Astrocyte (in vitro differentiated cells and primary cell): ENCODE data around the gene ZDHHC8. TPM values are rescaled to one million over a fixed set of nuclear protein-coding genes. Genes with fewer than 3 reads are reported as not detected.

Experiments
- DNase-seq: peaks from one replicate; pipeline ENCODE4 v3.0.0-alpha.2; 2010; ENCODE audit warnings: low read depth
- FAIRE-seq: peaks from 2 replicates; lab custom pipeline; 2011; peaks lifted over from hg19 to GRCh38; lab: Jason Lieb, UNC
- H2AFZ ChIP-seq: 2 replicates; pipeline ENCODE4 v1.6.0; 2012; ENCODE audit warnings: low read depth, low read length, inconsistent platforms
- H3K27ac ChIP-seq: 2 replicates; pipeline ENCODE4 v1.5.1; 2011; ENCODE audit warnings: low read depth, low read length, inconsistent platforms
- H3K27me3 ChIP-seq: 2 replicates; pipeline ENCODE4 v1.6.0; 2011; ENCODE audit warnings: low read length, inconsistent platforms; ENCODE audit not compliant: insufficient read depth
- H3K36me3 ChIP-seq: 2 replicates; pipeline ENCODE4 v1.5.1; 2011; ENCODE audit warnings: low read length, inconsistent platforms; ENCODE audit not compliant: insufficient read depth
- H3K4me1 ChIP-seq: 2 replicates; pipeline ENCODE4 v1.5.1; 2011; ENCODE audit warnings: low read length, inconsistent platforms; ENCODE audit not compliant: insufficient read depth
- H3K4me2 ChIP-seq: 2 replicates; pipeline ENCODE4 v1.6.0; 2012; ENCODE audit warnings: low read length, inconsistent platforms
- H3K4me3 ChIP-seq: 2 replicates; pipeline ENCODE4 v1.5.1; 2011; ENCODE audit warnings: low read depth, mild to moderate bottlenecking, low read length, inconsistent platforms; ENCODE audit not compliant: insufficient read depth
- H3K79me2 ChIP-seq: 2 replicates; pipeline ENCODE4 v1.6.0; 2012; ENCODE audit warnings: mild to moderate bottlenecking, low read length, inconsistent platforms; ENCODE audit not compliant: insufficient read depth
- H3K9ac ChIP-seq: 2 replicates; pipeline ENCODE4 v1.6.0; 2012; ENCODE audit warnings: mild to moderate bottlenecking, low read length, inconsistent platforms
- H3K9me3 ChIP-seq: 2 replicates; pipeline ENCODE4 v1.5.1; 2012; ENCODE audit warnings: low read depth, mild to moderate bottlenecking, low read length, inconsistent platforms; ENCODE audit not compliant: insufficient read depth
- H4K20me1 ChIP-seq: 2 replicates; pipeline ENCODE4 v1.6.0; 2012; ENCODE audit warnings: low read length, inconsistent platforms; ENCODE audit not compliant: insufficient read depth
- H3K27ac Mint-ChIP-seq: one replicate; pipeline ENCODE4 v1.8.0; 2021; ENCODE audit warnings: mild to moderate bottlenecking, mixed read lengths; ENCODE audit not compliant: unreplicated experiment
- H3K27me3 Mint-ChIP-seq: one replicate; pipeline ENCODE4 v1.8.0; 2021; ENCODE audit warnings: low read depth, mixed read lengths; ENCODE audit not compliant: unreplicated experiment
- H3K36me3 Mint-ChIP-seq: one replicate; pipeline ENCODE4 v1.8.0; 2021; ENCODE audit warnings: low read depth, mixed read lengths; ENCODE audit not compliant: unreplicated experiment
- H3K4me1 Mint-ChIP-seq: one replicate; pipeline ENCODE4 v1.8.0; 2021; ENCODE audit warnings: low read depth, mixed read lengths; ENCODE audit not compliant: unreplicated experiment
- H3K4me3 Mint-ChIP-seq: one replicate; pipeline ENCODE4 v1.8.0; 2021; ENCODE audit warnings: mild to moderate bottlenecking, moderate library complexity, mixed read lengths; ENCODE audit not compliant: unreplicated experiment
- H3K9me3 Mint-ChIP-seq: one replicate; pipeline ENCODE4 v1.8.0; 2021; ENCODE audit warnings: mild to moderate bottlenecking, mixed read lengths; ENCODE audit not compliant: unreplicated experiment
- EZH2 ChIP-seq: IDR thresholded peaks from 2 replicates; pipeline ENCODE4 v1.6.1; 2012; ENCODE audit warnings: mild to moderate bottlenecking, low read length, inconsistent platforms; ENCODE audit not compliant: insufficient read depth
- total RNA-seq: library from RNA; stranded (reverse); gene quantifications from 2 replicates; pipeline ENCODE4 v1.2.1, GENCODE V29; 2021
- TF ChIP-seq, protein P1 (sequence below): IDR thresholded peaks from 2 replicates; pipeline ENCODE4 v1.5.1; 2011; ENCODE audit warnings: low read depth, mild to moderate bottlenecking, inconsistent platforms, low read length, moderate library complexity; ENCODE audit not compliant: insufficient read depth

Gene ZDHHC8
- total RNA-seq, 1 donor from 2014 or later = 88.3 TPM

DNA sequence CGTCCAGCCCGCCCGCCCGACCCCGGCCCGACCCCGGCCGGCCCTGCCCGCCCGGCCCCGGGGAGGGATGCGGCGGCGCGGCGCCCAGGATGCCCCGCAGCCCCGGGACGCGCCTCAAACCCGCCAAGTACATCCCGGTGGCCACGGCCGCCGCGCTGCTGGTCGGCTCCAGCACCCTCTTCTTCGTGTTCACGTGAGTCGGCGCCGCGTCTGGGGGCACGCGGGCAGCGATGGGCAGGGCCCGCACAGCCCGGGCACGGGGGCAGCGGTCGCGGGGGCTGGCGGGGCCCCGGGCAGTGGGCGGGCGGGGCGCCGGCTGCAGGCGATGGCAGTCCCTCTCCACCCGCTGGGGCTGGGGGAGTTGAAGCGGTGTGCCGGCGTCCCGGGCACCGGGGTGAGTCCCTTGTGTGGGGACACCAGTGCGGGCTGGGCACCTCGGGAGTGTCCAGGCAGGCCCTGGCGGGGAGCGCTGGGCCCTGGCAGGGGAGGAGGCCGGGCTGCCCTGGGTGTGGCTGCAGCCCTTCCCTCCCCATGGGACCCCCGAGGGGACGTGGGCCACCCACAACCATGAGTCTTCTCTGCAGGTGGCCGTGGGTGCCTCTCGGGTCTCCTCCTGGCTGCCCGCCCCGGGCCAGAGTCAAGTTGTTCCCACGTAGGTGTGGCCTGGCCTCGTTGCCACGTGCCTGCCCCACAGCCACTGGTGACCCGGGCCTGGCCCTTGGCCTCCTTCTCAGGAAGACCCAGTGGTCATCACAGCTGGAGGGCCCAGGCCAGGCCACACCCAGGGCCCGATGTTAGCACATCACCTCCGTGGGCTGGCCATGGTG lies 468 bp downstream of the ZDHHC8 start:
- H3K4me2 ChIP-seq = peak overlapping the region; percentile 97
- Mint-ChIP-seq H3K27me3 (no peaks in the 10 kb centered on the region), H3K36me3 (peaks cover 6% of the 10 kb centered on the region), H3K4me1 (peaks cover 6% of the 10 kb centered on the region), H3K4me3 (peak overlapping the region; percentile 84), H3K9me3 (no peaks in the 10 kb centered on the region), H3K27ac (no peak overlapping the region)
- H3K4me3 ChIP-seq = peak overlapping the region; percentile 69
- FAIRE-seq = no peak
- no peak for DNase-seq
- peak overlapping the region; percentile 82 for H3K9ac ChIP-seq
- peaks cover 46% of the 10 kb centered on the region for H4K20me1 ChIP-seq
- no peak for TF ChIP-seq EZH2
- TF ChIP-seq, protein P1, sequence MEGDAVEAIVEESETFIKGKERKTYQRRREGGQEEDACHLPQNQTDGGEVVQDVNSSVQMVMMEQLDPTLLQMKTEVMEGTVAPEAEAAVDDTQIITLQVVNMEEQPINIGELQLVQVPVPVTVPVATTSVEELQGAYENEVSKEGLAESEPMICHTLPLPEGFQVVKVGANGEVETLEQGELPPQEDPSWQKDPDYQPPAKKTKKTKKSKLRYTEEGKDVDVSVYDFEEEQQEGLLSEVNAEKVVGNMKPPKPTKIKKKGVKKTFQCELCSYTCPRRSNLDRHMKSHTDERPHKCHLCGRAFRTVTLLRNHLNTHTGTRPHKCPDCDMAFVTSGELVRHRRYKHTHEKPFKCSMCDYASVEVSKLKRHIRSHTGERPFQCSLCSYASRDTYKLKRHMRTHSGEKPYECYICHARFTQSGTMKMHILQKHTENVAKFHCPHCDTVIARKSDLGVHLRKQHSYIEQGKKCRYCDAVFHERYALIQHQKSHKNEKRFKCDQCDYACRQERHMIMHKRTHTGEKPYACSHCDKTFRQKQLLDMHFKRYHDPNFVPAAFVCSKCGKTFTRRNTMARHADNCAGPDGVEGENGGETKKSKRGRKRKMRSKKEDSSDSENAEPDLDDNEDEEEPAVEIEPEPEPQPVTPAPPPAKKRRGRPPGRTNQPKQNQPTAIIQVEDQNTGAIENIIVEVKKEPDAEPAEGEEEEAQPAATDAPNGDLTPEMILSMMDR = no peak
- no peaks in the 10 kb centered on the region for H3K27me3 ChIP-seq
- peak overlapping the region; percentile 34 for H2AFZ ChIP-seq
- H3K27ac ChIP-seq = no peak overlapping the region
- no peaks in the 10 kb centered on the region for H3K36me3 ChIP-seq
- peaks cover 8% of the 10 kb centered on the region for H3K4me1 ChIP-seq
- H3K9me3 ChIP-seq = no peaks in the 10 kb centered on the region
- H3K79me2 ChIP-seq = peaks cover 52% of the 10 kb centered on the region

GRCh38 chr22:20132686-20133246 lies 1.2 kb downstream of the ZDHHC8 start:
- Mint-ChIP-seq H3K27me3 (no peaks in the 10 kb centered on the region), H3K36me3 (peaks cover 5% of the 10 kb centered on the region), H3K9me3 (no peaks in the 10 kb centered on the region), H3K4me3 (peak overlapping the region; percentile 84), H3K4me1 (peaks cover 11% of the 10 kb centered on the region), H3K27ac (peak overlapping the region; percentile 69)
- H3K9ac ChIP-seq = peak overlapping the region; percentile 82
- H3K9me3 ChIP-seq = no peaks in the 10 kb centered on the region
- TF ChIP-seq, protein P1 = no peak
- no peak for TF ChIP-seq EZH2
- no peak overlapping the region for H3K27ac ChIP-seq
- peaks cover 59% of the 10 kb centered on the region for H3K79me2 ChIP-seq
- no peak for DNase-seq
- H3K4me1 ChIP-seq = peaks cover 13% of the 10 kb centered on the region
- H2AFZ ChIP-seq = no peak overlapping the region
- H4K20me1 ChIP-seq = peaks cover 53% of the 10 kb centered on the region
- peak overlapping the region; percentile 69 for H3K4me3 ChIP-seq
- no peaks in the 10 kb centered on the region for H3K36me3 ChIP-seq
- no peak for FAIRE-seq
- H3K4me2 ChIP-seq = peak overlapping the region; percentile 97
- no peaks in the 10 kb centered on the region for H3K27me3 ChIP-seq
